Adrenal gland (tissue), 12 donors: ENCODE measurements around the gene SEC16B. TPM values are rescaled to one million over a fixed set of nuclear protein-coding genes. Genes with fewer than 3 reads are reported as not detected.

Source experiments
- DNase-seq, 7 donors: peaks; one replicate each; pipeline ENCODE4 v3.0.0-alpha.2; 2019 to 2020
- H3K27ac ChIP-seq, 5 donors: fragments of 200-600 bp; sonication (generic) in 4 of 5; 1 replicate in 3 of 5; 2 replicates in 2 of 5; pipeline versions ENCODE4 v1.5.1 to v1.8.0; 2016 to 2020; ENCODE audit warnings: mild to moderate bottlenecking in 1 of 5
- H3K27me3 ChIP-seq: fragments of 200-600 bp; 2 replicates; pipeline ENCODE4 v1.8.0; 2021
- H3K36me3 ChIP-seq, 2 donors: fragments of 200-600 bp; replicated peaks in 1 of 2; 1 replicate in 1 of 2; 2 replicates in 1 of 2; pipeline versions ENCODE4 v1.5.1 to v1.8.0; 2018 to 2022
- H3K4me1 ChIP-seq, 2 donors: fragments of 200-600 bp; replicated peaks in 1 of 2; 1 replicate in 1 of 2; 2 replicates in 1 of 2; pipeline versions ENCODE4 v1.5.1 to v1.8.0; 2018 to 2021
- H3K4me3 ChIP-seq, 4 donors: fragments of 200-600 bp; sonication (generic) in 3 of 4; one replicate each; pipeline ENCODE4 v1.5.1; 2016 to 2018
- H3K9me3 ChIP-seq, 3 donors: fragments of 200-600 bp; sonication (generic) in 1 of 3; replicated peaks in 1 of 3; 1 replicate in 2 of 3; 2 replicates in 1 of 3; pipeline versions ENCODE4 v1.5.1 to v1.8.0; 2016 to 2021
- CTCF ChIP-seq, 6 experiments: fragments of 450-650 bp in 4 of 6; fragments of 200-600 bp in 2 of 6; sonication (generic) in 1 of 6; IDR thresholded peaks; 1 replicate in 5 of 6; 2 replicates in 1 of 6; pipeline versions ENCODE4 v1.5.1 to v1.8.0; 2016 to 2021; ENCODE audit warnings: antibody characterized with exemption in 6 of 6, mild to moderate bottlenecking in 2 of 6, moderate library complexity in 1 of 6
- POLR2A ChIP-seq, 2 donors: fragments of 450-650 bp; IDR thresholded peaks; one replicate each; pipeline ENCODE4 v1.6.1; 2017; ENCODE audit warnings: antibody characterized with exemption in 2 of 2, mild to moderate bottlenecking in 2 of 2, moderate library complexity in 1 of 2
- WGBS, 4 donors: extraction: QIAGEN DNeasy Blood & Tissue Kit in 2 of 4; methylation state at CpG; one replicate each; pipeline versions ENCODE4 v1.1.5 to v1.1.7; 2013 to 2017; 5-methylcytosine and 5-hydroxymethylcytosine counted together
- intact Hi-C, 2 donors: fragments of 100-400 bp; cut with DNase I; formaldehyde crosslinking; loops; one replicate each; pipeline versions ENCODE4 v1.14.1 to v1.15.0; 2022 to 2023
- polyA plus RNA-seq, 3 donors: library from polyadenylated mRNA; stranded (reverse); fragments of 200-250 nt in 2 of 3; fragments of 350-450 nt in 1 of 3; fragmentation: Illumina TruSeq in 1 of 3; extraction: RNeasy Lipid Tissue Mini Kit (QIAGEN cat#74804) in 1 of 3; gene quantifications; one replicate each; pipeline ENCODE4 v1.2.3, GENCODE V29; 2013 to 2014
- total RNA-seq, 9 donors: library from RNA; depleted of rRNA in 4 of 9; stranded (reverse); fragments of >200 nt in 4 of 9; fragments of 120-200 nt in 1 of 9; fragmentation: NEBNext Ultra II Directional in 1 of 9; extraction: Animal tissue kit (Norgen Biotek cat#: 25700) in 1 of 9; gene quantifications; one replicate each; pipeline versions ENCODE4 v1.1.0 to v1.2.4, GENCODE V29; 2013 to 2023
- donor health status: healthy with polysubstance abuse.
- donor health status: Bipolar disorder and iron deficiency.
- donor health status: DM: yes; HTN: yes; CAD: no.
- donor health status: DM: no; HTN: no; CAD: no.
- donor health status: DM: no; HTN: no; CAD: no.
- donor health status: DM: yes; HTN: yes; CAD: no.

Gene SEC16B
- total and polyA plus RNA-seq, 12 donors: 0.87 to 64.5 (median 6.5) TPM

- H3K4me1 ChIP-seq: no peaks in the 10 kb centered on the region
- no peak overlapping the region for H3K4me3 ChIP-seq
- H3K27me3 ChIP-seq: no peaks in the 10 kb centered on the region
- TF ChIP-seq POLR2A (IDR thresholded peaks at IDR 0.05) (no peak), CTCF (IDR thresholded peaks at IDR 0.05) (no peak)
- 60 to 70% (median 65%) methylated on average over 3 of the region's 3 CpGs for WGBS, 4 donors
- H3K27ac ChIP-seq: no peak overlapping the region
- no peak for DNase-seq
- intact Hi-C loops: no loop called here
- no peaks in the 10 kb centered on the region for H3K36me3 ChIP-seq
- H3K9me3 ChIP-seq: no peaks in the 10 kb centered on the region
Measured at GRCh38 chr1:177983482-177984135, 13.8 kb upstream of the SEC16B start.

DNA sequence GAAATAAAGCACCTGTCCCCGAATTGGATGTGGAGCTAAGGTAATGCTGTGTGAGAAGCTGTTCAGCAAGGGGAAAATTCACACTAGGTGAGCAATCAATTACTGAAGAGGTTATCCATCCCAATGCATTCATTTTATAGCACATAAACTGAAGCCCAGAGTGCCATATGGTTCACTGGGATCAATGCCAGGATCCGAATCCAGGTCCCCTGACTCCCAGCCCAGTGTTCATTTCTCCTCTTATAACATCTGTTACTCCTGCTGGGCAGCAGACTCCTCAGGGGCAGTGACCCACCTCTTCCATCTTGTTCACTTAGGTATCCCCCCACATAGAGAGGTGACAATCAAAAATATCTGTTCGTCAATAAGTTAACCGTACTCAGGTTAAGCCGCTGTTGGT lies 13.2 kb upstream of the SEC16B start:
- Histone ChIP-seq H3K4me1 (no peaks in the 10 kb centered on the region), H3K9me3 (no peaks in the 10 kb centered on the region), H3K36me3 (no peaks in the 10 kb centered on the region), H3K27ac (no peak overlapping the region), H3K4me3 (no peak overlapping the region), H3K27me3 (no peaks in the 10 kb centered on the region)
- intact Hi-C loops: no loop called here
- WGBS, 4 donors: 94 to 97% (median 95%) methylated on average over 5 of the region's 5 CpGs
- no peak for TF ChIP-seq CTCF (IDR thresholded peaks at IDR 0.05)
- TF ChIP-seq POLR2A (IDR thresholded peaks at IDR 0.05): no peak
- DNase-seq: no peak

DNA sequence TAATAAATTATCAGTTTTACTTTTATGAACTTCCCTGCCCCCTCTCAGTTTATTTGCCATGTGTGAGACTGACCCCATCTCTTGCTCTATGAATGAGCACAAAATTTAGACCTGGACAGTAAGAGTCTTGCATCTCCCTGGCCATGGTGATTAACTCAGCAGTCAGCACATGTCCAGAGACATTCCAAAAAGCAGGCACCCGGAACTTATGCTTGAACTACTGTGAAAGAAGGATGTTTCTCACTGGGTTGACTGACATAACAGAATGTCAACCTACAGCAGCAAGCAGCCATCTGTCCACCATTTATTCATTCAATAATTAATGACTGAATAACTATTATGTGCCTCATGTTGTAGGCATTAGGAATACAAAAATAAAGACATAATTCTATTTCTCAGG lies 11.3 kb upstream of the SEC16B start:
- TF ChIP-seq POLR2A (IDR thresholded peaks at IDR 0.05): no peak
- no peaks in the 10 kb centered on the region for H3K27me3 ChIP-seq
- WGBS, 4 donors: 82 to 100% (median 92%) methylated on average over 1 of the region's 1 CpG
- intact Hi-C loops: no loop called here
- H3K4me3 ChIP-seq: no peak overlapping the region
- H3K36me3 ChIP-seq: no peaks in the 10 kb centered on the region
- no peaks in the 10 kb centered on the region for H3K9me3 ChIP-seq
- no peaks in the 10 kb centered on the region for H3K4me1 ChIP-seq
- no peak for DNase-seq
- no peak overlapping the region for H3K27ac ChIP-seq

DNA sequence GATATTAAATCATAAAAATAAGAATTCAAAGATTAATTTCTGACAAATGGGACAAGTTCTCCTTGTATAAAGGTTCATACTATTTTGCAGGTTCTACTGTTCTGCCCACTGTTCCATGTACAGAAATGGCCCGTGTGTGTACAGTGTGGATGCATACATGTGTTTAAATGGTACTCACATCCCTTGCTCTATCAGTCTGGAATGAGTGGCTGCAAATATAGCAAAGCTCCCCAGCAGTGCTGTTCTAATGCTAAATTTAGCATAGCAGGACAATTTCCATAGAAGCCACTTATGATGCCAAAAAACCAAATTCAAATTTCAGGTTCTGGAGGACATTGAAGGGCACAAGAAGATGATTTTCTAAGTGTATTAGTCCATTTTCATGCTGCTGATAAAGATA lies 9.4 kb upstream of the SEC16B start:
- 89 to 96% (median 92%) methylated on average over 1 of the region's 1 CpG for WGBS, 4 donors
- no peaks in the 10 kb centered on the region for H3K4me1 ChIP-seq
- intact Hi-C loops: loop anchor here in 1 of 2 donors (10.0 kb wide), 1 partner anchor 46 kb away; no protein-coding TSS in a partner anchor
- no peak overlapping the region for H3K4me3 ChIP-seq
- no peaks in the 10 kb centered on the region for H3K27me3 ChIP-seq
- no peak for DNase-seq
- H3K9me3 ChIP-seq: no peaks in the 10 kb centered on the region
- no peaks in the 10 kb centered on the region for H3K36me3 ChIP-seq
- H3K27ac ChIP-seq: no peak overlapping the region
- TF ChIP-seq CTCF (IDR thresholded peaks at IDR 0.05): no peak
- TF ChIP-seq POLR2A (IDR thresholded peaks at IDR 0.05): no peak

DNA sequence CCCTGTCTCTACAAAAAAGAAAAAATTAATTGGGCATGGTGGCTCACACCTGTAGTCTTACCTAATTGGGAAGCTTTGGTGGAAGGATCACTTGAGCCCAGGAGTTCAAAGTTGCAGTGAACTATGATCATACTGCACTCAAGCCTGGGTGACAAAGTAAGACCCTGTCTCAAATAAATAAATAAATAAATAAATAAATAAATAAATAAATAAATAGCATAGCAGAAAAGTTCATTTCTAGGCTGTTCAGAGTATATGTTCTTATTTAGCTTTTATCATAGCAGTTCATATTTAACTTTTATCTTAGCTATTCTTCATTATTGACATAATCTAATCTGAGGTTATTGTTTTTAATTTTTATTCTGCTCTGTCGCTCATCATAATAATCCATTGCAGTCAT lies 8.7 kb upstream of the SEC16B start:
- WGBS, 4 donors: 90 to 98% (median 97%) methylated on average over 1 of the region's 1 CpG
- H3K27me3 ChIP-seq: no peaks in the 10 kb centered on the region
- no peak overlapping the region for H3K4me3 ChIP-seq
- no peak for TF ChIP-seq POLR2A (IDR thresholded peaks at IDR 0.05)
- no peak for TF ChIP-seq CTCF (IDR thresholded peaks at IDR 0.05)
- H3K27ac ChIP-seq: no peak overlapping the region
- no peaks in the 10 kb centered on the region for H3K4me1 ChIP-seq
- no peak for DNase-seq
- H3K36me3 ChIP-seq: no peaks in the 10 kb centered on the region
- intact Hi-C loops: loop anchor here in 1 of 2 donors (10.0 kb wide), 1 partner anchor 46 kb away; no protein-coding TSS in a partner anchor
- no peaks in the 10 kb centered on the region for H3K9me3 ChIP-seq
